ENCODE results near the gene ARHGAP21. TPM values are rescaled to one million over a fixed set of nuclear protein-coding genes. Genes with fewer than 3 reads are reported as not detected.

ARHGAP21 gene
- total RNA-seq, 1 experiment from 2014 or later, result 59.4 TPM

- Histone ChIP-seq H3T11ph (ENCODE audit: low read length) (no peak overlapping the region), H2BK12ac (ENCODE audit: insufficient read length, low read depth, low read length) (no peak overlapping the region), H2BK120ac (ENCODE audit: low read depth, low read length, poor library complexity, severe bottlenecking) (no peak overlapping the region), H3K18ac (ENCODE audit: insufficient read length, low read depth, low read length) (no peak overlapping the region), H3K9me3 (ENCODE audit: control insufficient read depth, low read depth, low read length) (no peaks in the 10 kb centered on the region), H4K5ac (ENCODE audit: insufficient read length, low read depth, low read length) (no peak overlapping the region), H4K91ac (ENCODE audit: insufficient read length, low read depth, low read length) (no peak overlapping the region), H2AFZ (ENCODE audit: low read length) (no peak overlapping the region), H3K23ac (ENCODE audit: insufficient read length, low read depth, low read length) (no peak overlapping the region), H3K4me2 (ENCODE audit: insufficient read depth, insufficient read length, low read length) (no peak overlapping the region), H4K20me1 (ENCODE audit: control insufficient read depth, insufficient read depth, insufficient read length) (no peaks in the 10 kb centered on the region), H2BK20ac (ENCODE audit: low read depth, low read length, poor library complexity, severe bottlenecking) (no peak overlapping the region), H3K79me1 (ENCODE audit: insufficient read depth, low read depth, low read length, poor library complexity, severe bottlenecking) (peaks cover 3% of the 10 kb centered on the region), H3K79me2 (ENCODE audit: insufficient read depth, low read length) (peaks cover 3% of the 10 kb centered on the region; the same call in 1 of the 2 replicates), H3K23me2 (ENCODE audit: insufficient read length, low read depth, low read length, poor library complexity, severe bottlenecking) (no peaks in the 10 kb centered on the region), H3K4ac (ENCODE audit: low read depth, low read length) (no peak overlapping the region), H2AK5ac (ENCODE audit: insufficient read length, low read length) (no peak overlapping the region), H2BK5ac (ENCODE audit: insufficient read length, low read length) (no peak overlapping the region), H3K27me3 (ENCODE audit: insufficient read depth, low read length) (no peaks in the 10 kb centered on the region), H4K8ac (replicated peaks; ENCODE audit: insufficient read length, low read depth, low read length) (no peak overlapping the region), H3K9ac (ENCODE audit: extremely low read depth, insufficient read length, low read length) (no peak overlapping the region), H2BK15ac (ENCODE audit: low read depth, low read length) (no peak overlapping the region), H3K56ac (ENCODE audit: insufficient read length, low read depth, low read length) (no peak overlapping the region), H3K14ac (ENCODE audit: insufficient read depth, low read length) (no peak overlapping the region), H3K4me1 (ENCODE audit: insufficient read depth, low read length) (no peaks in the 10 kb centered on the region), H3K27ac (ENCODE audit: insufficient read length, low read depth, low read length) (no peak overlapping the region)
- H3K36me3 Mint-ChIP-seq (ENCODE audit: insufficient read depth in 1 of 3, low read depth in 3 of 3), result no peaks in the 10 kb centered on the region
- TF ChIP-seq CTCF (conservative IDR thresholded peaks at IDR 0.05), result no peak
- no peak for DNase-seq
- H3K4me1 Mint-ChIP-seq, result peaks cover 4 to 5% of the 10 kb centered on the region in 2 experiments; a peak in 2 of 4 replicates
- H3K27me3 Mint-ChIP-seq (ENCODE audit: low read depth), result no peaks in the 10 kb centered on the region
- H3K4me3 Mint-ChIP-seq, result no peak overlapping the region
- WGBS (ENCODE audit: extremely low coverage, insufficient read length, low lambda C conversion rate), result no CpG with 5 or more reads among the region's 4 CpGs
- no peak overlapping the region for H3K27ac Mint-ChIP-seq
- H3K9me3 Mint-ChIP-seq, result no peaks in the 10 kb centered on the region
Measured at GRCh38 chr10:24690961-24691512, 32.6 kb downstream of the ARHGAP21 start.

Data from H9 (cell line).